HepG2 (cell line): ENCODE data around the gene USP17L26. TPM values are rescaled to one million over a fixed set of nuclear protein-coding genes. Genes with fewer than 3 reads are reported as not detected.
"Not testable (repeated sequence)": the region's sequence is repeated elsewhere in the genome, so short reads cannot be mapped to it uniquely, and the experiment has no call there.

ENCODE experiments used
- ATAC-seq: fragments of 200-7000 bp; cut with Tn5 transposase; 3 replicates; pipeline ENCODE4 v1.9.1; 2020; ENCODE audit warnings: mild to moderate bottlenecking, moderate library complexity
- BruUV-seq: library from RNA; stranded (reverse); fragments of 400-500 nt; replicated peaks from 2 replicates; lab custom pipeline; 2021; lab: Mats Ljungman, UMichigan
- CTCF ChIA-PET: fragments of 300-600 bp; formaldehyde crosslinking; extraction: SDS; loops from one replicate; lab custom pipeline; 2021; ENCODE audit warnings: low total read pairs, inconsistent platforms, low intra/inter-chr PET ratio; lab: Yijun Ruan, JAX
- POLR2A ChIA-PET: fragments of 350-600 bp; sonication (Branson Sonifier 250); formaldehyde crosslinking; loops from one replicate; lab custom pipeline; 2020; ENCODE audit warnings: antibody characterized with exemption, inconsistent platforms; lab: Yijun Ruan, JAX
- DNase-seq: peaks from one replicate; pipeline ENCODE4 v3.0.0-alpha.2; 2015; ENCODE audit warnings: low spot score
- FAIRE-seq: peaks from 3 replicates; lab custom pipeline; 2011; peaks lifted over from hg19 to GRCh38; lab: Jason Lieb, UNC
- H2AFZ ChIP-seq: one replicate; pipeline ENCODE4 v1.6.1; 2011; ENCODE audit warnings: low read length, inconsistent platforms
- H3K27ac ChIP-seq: fragments of 300-600 bp; 3 replicates; pipeline ENCODE4 v1.8.0; 2011; ENCODE audit warnings: mixed run types, mild to moderate bottlenecking, mixed read lengths, low read length, inconsistent platforms; ENCODE audit not compliant: insufficient read depth; ENCODE audit errors: extremely low read length
- H3K27me3 ChIP-seq, 2 experiments: fragments of 200-600 bp in 1 of 2; 2 replicates in 1 of 2; 3 replicates in 1 of 2; pipeline versions ENCODE4 v1.6.0 to v1.8.0; 2011; ENCODE audit warnings: low read length in 2 of 2, mild to moderate bottlenecking in 2 of 2, moderate library complexity in 2 of 2, inconsistent platforms in 1 of 2; ENCODE audit not compliant: insufficient read depth in 2 of 2, control insufficient read depth in 1 of 2
- H3K36me3 ChIP-seq, 2 experiments: fragments of 200-600 bp in 1 of 2; replicated peaks in 1 of 2; 2 replicates in 1 of 2; 3 replicates in 1 of 2; pipeline versions ENCODE4 v1.5.1 to v1.8.0; 2011; ENCODE audit warnings: low read length in 2 of 2, inconsistent platforms in 1 of 2; ENCODE audit not compliant: insufficient read depth in 2 of 2, control insufficient read depth in 1 of 2
- H3K4me1 ChIP-seq: 2 replicates; pipeline ENCODE4 v1.5.1; 2012; ENCODE audit warnings: low read length, inconsistent platforms; ENCODE audit not compliant: insufficient read depth
- H3K4me2 ChIP-seq: 2 replicates; pipeline ENCODE4 v1.6.0; 2011; ENCODE audit warnings: low read depth, low read length, inconsistent platforms
- H3K4me3 ChIP-seq, 3 experiments: fragments of 200-600 bp in 1 of 3; sonication (generic), shearing (Covaris generic) in 1 of 3; replicated peaks in 1 of 3; 2 replicates each; pipeline ENCODE4 v1.5.1; 2011 to 2016; ENCODE audit warnings: low read length in 3 of 3, inconsistent platforms in 2 of 3, low read depth in 2 of 3, mild to moderate bottlenecking in 2 of 3, control low read depth in 1 of 3, mixed read lengths in 1 of 3; ENCODE audit not compliant: insufficient read depth in 1 of 3
- H3K79me2 ChIP-seq: one replicate; pipeline ENCODE4 v1.6.1; 2011; ENCODE audit warnings: low read length, inconsistent platforms; ENCODE audit not compliant: insufficient read depth
- H3K9ac ChIP-seq: 2 replicates; pipeline ENCODE4 v1.6.0; 2011; ENCODE audit warnings: mild to moderate bottlenecking, low read depth, low read length, inconsistent platforms; ENCODE audit not compliant: insufficient read depth
- H3K9me3 ChIP-seq: 2 replicates; pipeline ENCODE4 v1.5.1; 2012; ENCODE audit warnings: mild to moderate bottlenecking, low read length
- H4K20me1 ChIP-seq: 2 replicates; pipeline ENCODE4 v1.6.0; 2011; ENCODE audit warnings: inconsistent platforms, mild to moderate bottlenecking, low read length, moderate library complexity; ENCODE audit not compliant: insufficient read depth
- WGBS: methylation state at CpG from one replicate; pipeline ENCODE4 v1.1.6; 2017; ENCODE audit warnings: low lambda C conversion rate; 5-methylcytosine and 5-hydroxymethylcytosine counted together
- in situ Hi-C: cut with HindIII; loops from 2 replicates; pipeline ENCODE4 v1.10.0; 2017; ENCODE audit warnings: low pct_unique_long_range_greater_than_20kb; ENCODE audit not compliant: extremely low pct_ligation_motif_present
- intact Hi-C: fragments of 100-400 bp; cut with micrococcal nuclease; formaldehyde crosslinking; loops from one replicate; pipeline ENCODE4 v1.10.0; 2022; ENCODE audit not compliant: unreplicated experiment
- polyA plus RNA-seq, 8 experiments: library from polyadenylated mRNA; depleted of rRNA in 3 of 8; stranded (reverse) in 7 of 8; unstranded in 1 of 8; fragments of >200 nt; fragmentation: Illumina TruSeq in 4 of 8; extraction: Trizol in 4 of 8; gene quantifications; 2 replicates each; pipeline versions ENCODE4 v1.2.1 to v1.2.3, GENCODE V29; 2011 to 2016; ENCODE audit warnings: low read depth in 4 of 8, missing spikeins in 1 of 8, mixed read lengths in 1 of 8; ENCODE audit not compliant: insufficient read depth in 1 of 8
- total RNA-seq, 5 experiments: library from RNA; depleted of rRNA; stranded (reverse); fragments of >200 nt; fragmentation: Illumina TruSeq; extraction: Trizol; gene quantifications; 2 replicates each; pipeline ENCODE4 v1.2.3, GENCODE V29; 2016; ENCODE audit warnings: low read depth in 1 of 5

Gene USP17L26
- total and polyA plus RNA-seq, 2 of the 13 experiments (the other 11 are each of a cell fraction or from before 2014, with no cell fraction given), result not detected

DNA sequence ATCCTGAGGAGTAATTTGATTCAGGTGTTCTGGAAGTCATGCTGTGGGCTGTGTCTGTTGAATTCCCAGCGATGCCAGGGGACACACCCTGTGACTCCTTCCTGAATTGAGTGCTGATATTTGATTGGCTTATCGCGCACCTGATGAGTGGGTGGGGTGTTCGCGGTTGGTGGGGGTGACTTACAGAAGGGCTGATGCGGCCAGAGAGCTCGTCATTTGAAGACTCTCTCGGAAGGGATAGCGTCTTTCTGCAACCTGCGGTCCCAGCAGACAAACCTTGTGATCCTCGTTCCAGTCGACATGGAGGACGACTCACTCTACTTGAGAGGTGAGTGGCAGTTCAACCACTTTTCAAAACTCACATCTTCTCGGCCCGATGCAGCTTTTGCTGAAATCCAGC is 4.8 kb upstream of the USP17L26 start, which contains the start of gene USP17L25:
Gene USP17L25 (plus strand): TSS at position 301 of the 400 bp plus-strand sequence. CDS start 0 bp downstream, at position 301.
- H3K9me3 ChIP-seq, H3K27me3 ChIP-seq, DNase-seq, H3K4me1 ChIP-seq, H4K20me1 ChIP-seq, H3K4me2 ChIP-seq, POLR2A ChIA-PET, BruUV-seq, CTCF ChIA-PET, FAIRE-seq, H3K27ac ChIP-seq, intact Hi-C loops, H3K36me3 ChIP-seq, H3K4me3 ChIP-seq, H3K9ac ChIP-seq, H3K79me2 ChIP-seq, in situ Hi-C loops, ATAC-seq, H2AFZ ChIP-seq: not testable (repeated sequence)
- no CpG with 5 or more reads among the region's 15 CpGs for WGBS

DNA sequence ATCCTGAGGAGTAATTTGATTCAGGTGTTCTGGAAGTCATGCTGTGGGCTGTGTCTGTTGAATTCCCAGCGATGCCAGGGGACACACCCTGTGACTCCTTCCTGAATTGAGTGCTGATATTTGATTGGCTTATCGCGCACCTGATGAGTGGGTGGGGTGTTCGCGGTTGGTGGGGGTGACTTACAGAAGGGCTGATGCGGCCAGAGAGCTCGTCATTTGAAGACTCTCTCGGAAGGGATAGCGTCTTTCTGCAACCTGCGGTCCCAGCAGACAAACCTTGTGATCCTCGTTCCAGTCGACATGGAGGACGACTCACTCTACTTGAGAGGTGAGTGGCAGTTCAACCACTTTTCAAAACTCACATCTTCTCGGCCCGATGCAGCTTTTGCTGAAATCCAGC is 4.6 kb downstream of the USP17L26 start, which contains the start of gene USP17L5:
Gene USP17L5 (plus strand): TSS at position 301 of the 400 bp plus-strand sequence. CDS start 0 bp downstream, at position 301.
- WGBS, result no CpG with 5 or more reads among the region's 15 CpGs
- H3K4me2 ChIP-seq, H3K9ac ChIP-seq, H4K20me1 ChIP-seq, FAIRE-seq, H2AFZ ChIP-seq, H3K9me3 ChIP-seq, DNase-seq, H3K4me1 ChIP-seq, H3K27me3 ChIP-seq, POLR2A ChIA-PET, CTCF ChIA-PET, H3K4me3 ChIP-seq, BruUV-seq, ATAC-seq, intact Hi-C loops, H3K79me2 ChIP-seq, H3K27ac ChIP-seq, H3K36me3 ChIP-seq, in situ Hi-C loops: not testable (repeated sequence)

DNA sequence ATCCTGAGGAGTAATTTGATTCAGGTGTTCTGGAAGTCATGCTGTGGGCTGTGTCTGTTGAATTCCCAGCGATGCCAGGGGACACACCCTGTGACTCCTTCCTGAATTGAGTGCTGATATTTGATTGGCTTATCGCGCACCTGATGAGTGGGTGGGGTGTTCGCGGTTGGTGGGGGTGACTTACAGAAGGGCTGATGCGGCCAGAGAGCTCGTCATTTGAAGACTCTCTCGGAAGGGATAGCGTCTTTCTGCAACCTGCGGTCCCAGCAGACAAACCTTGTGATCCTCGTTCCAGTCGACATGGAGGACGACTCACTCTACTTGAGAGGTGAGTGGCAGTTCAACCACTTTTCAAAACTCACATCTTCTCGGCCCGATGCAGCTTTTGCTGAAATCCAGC is 9.4 kb downstream of the USP17L26 start, which contains the start of gene USP17L27:
Gene USP17L27 (plus strand): TSS at position 301 of the 400 bp plus-strand sequence. CDS start 0 bp downstream, at position 301.
- H3K27ac ChIP-seq, POLR2A ChIA-PET, H2AFZ ChIP-seq, H3K4me2 ChIP-seq, H3K9me3 ChIP-seq, FAIRE-seq, in situ Hi-C loops, H3K9ac ChIP-seq, DNase-seq, H3K79me2 ChIP-seq, H3K27me3 ChIP-seq, H3K36me3 ChIP-seq, H3K4me1 ChIP-seq, BruUV-seq, H4K20me1 ChIP-seq, intact Hi-C loops, ATAC-seq, H3K4me3 ChIP-seq, CTCF ChIA-PET: not testable (repeated sequence)
- no CpG with 5 or more reads among the region's 15 CpGs for WGBS

DNA sequence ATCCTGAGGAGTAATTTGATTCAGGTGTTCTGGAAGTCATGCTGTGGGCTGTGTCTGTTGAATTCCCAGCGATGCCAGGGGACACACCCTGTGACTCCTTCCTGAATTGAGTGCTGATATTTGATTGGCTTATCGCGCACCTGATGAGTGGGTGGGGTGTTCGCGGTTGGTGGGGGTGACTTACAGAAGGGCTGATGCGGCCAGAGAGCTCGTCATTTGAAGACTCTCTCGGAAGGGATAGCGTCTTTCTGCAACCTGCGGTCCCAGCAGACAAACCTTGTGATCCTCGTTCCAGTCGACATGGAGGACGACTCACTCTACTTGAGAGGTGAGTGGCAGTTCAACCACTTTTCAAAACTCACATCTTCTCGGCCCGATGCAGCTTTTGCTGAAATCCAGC is 14.1 kb downstream of the USP17L26 start, which contains the start of gene USP17L28:
Gene USP17L28 (plus strand): TSS at position 301 of the 400 bp plus-strand sequence. CDS start 0 bp downstream, at position 301.
- H3K27me3 ChIP-seq, H3K4me1 ChIP-seq, H2AFZ ChIP-seq, H3K27ac ChIP-seq, ATAC-seq, H3K9me3 ChIP-seq, H3K9ac ChIP-seq, H3K4me3 ChIP-seq, H3K36me3 ChIP-seq, DNase-seq, in situ Hi-C loops, intact Hi-C loops, POLR2A ChIA-PET, CTCF ChIA-PET, H3K4me2 ChIP-seq, FAIRE-seq, H4K20me1 ChIP-seq, H3K79me2 ChIP-seq, BruUV-seq: not testable (repeated sequence)
- WGBS, result no CpG with 5 or more reads among the region's 15 CpGs
